Activated naive CD4-positive, alpha-beta T cell treated with anti-CD3 and anti-CD28 coated beads, Interleukin-2, amount 50 U/mL, for 72 hours (primary cell): ENCODE measurements around the gene PPP1R15A. TPM values are rescaled to one million over a fixed set of nuclear protein-coding genes. Genes with fewer than 3 reads are reported as not detected.
A peak's percentile ranks its signal among the peaks of the same experiment; 100 is the strongest.
"Not testable (repeated sequence)": the region's sequence is repeated elsewhere in the genome, so short reads cannot be mapped to it uniquely, and the experiment has no call there.

Experiments used
- ATAC-seq, 2 donors: fragments of 150-1000 bp; cut with Tn5 transposase; 2 replicates each; pipeline ENCODE4 v1.10.0; 2021; ENCODE audit warnings: mild to moderate bottlenecking in 2 of 2, moderate library complexity in 2 of 2
- DNase-seq, 2 donors: peaks; one replicate each; pipeline ENCODE4 v3.0.0; 2021 to 2022; ENCODE audit warnings: low spot score in 2 of 2
- H3K27ac Mint-ChIP-seq, 2 donors: one replicate each; pipeline ENCODE4 v1.8.0; 2022; ENCODE audit warnings: mild to moderate bottlenecking in 2 of 2, mixed read lengths in 2 of 2
- H3K36me3 Mint-ChIP-seq, 2 donors: one replicate each; pipeline ENCODE4 v1.8.0; 2022; ENCODE audit warnings: mixed read lengths in 2 of 2
- H3K9me3 Mint-ChIP-seq, 2 donors: one replicate each; pipeline ENCODE4 v1.8.0; 2022; ENCODE audit warnings: mixed read lengths in 2 of 2
- total RNA-seq, 2 donors: library from RNA; stranded (reverse); gene quantifications; one replicate each; pipeline ENCODE4 v1.2.3, GENCODE V29; 2022

The PPP1R15A gene
- total RNA-seq, 2 donors from 2014 or later: 93.1 to 133 TPM

- ATAC-seq (peak in 1 of 2 donors; percentile 51), DNase-seq (peak in 1 of 2 donors; percentile 76)
- Mint-ChIP-seq H3K36me3 (peaks cover 10% of the 10 kb centered on the region in 2 donors), H3K27ac (peak overlapping the region in 1 of 2 donors; percentile 66), H3K9me3 (no peaks in the 10 kb centered on the region)
Measured at GRCh38 chr19:48896191-48896720, 24.0 kb downstream of the PPP1R15A start.

DNA sequence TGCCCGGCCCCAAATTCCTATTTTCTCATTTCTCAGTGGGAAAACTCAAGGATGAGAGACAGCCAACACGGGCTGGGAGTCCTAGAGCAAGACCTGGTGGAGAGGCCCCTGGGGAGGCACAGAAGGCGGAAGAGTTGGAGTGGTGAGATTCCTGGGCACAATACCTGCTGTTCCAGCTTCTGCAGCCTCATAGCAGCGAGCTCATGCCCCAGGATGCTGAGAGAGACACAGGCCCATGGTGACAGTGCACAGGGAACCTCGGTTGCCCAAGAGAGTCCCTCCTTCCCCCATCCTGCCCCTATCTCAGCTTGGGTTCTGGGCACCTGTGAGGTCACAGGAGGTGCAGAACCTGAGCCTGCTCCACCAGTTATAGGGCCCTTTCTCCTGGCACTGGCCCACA is 25.0 kb downstream of the PPP1R15A start:
- no peaks in the 10 kb centered on the region for H3K9me3 Mint-ChIP-seq
- no peak for ATAC-seq
- no peak for DNase-seq
- H3K27ac Mint-ChIP-seq: peak overlapping the region in 1 of 2 donors; percentile 66
- H3K36me3 Mint-ChIP-seq: peaks cover 10 to 15% of the 10 kb centered on the region in 2 donors

DNA sequence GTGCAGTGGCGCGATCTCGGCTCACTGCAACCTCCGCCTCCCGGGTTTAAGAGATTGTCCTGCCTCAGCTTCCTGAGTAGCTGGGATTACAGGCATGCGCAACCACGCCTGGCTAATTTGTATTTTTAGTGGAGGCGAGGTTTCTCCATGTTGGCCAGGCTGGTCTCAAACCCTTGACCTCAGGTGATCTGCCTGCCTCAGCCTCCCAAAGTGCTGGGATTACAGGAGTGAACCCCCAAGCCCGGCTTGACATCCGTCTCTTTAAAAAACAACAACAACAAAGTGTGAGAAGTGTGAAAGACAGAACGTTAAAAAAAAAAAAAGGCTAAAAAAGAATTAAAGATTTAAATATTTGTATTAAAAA is 27.1 kb downstream of the PPP1R15A start:
- not testable (repeated sequence) for DNase-seq, ATAC-seq
- peak overlapping the region; percentile 96 to 97 for H3K27ac Mint-ChIP-seq

DNA sequence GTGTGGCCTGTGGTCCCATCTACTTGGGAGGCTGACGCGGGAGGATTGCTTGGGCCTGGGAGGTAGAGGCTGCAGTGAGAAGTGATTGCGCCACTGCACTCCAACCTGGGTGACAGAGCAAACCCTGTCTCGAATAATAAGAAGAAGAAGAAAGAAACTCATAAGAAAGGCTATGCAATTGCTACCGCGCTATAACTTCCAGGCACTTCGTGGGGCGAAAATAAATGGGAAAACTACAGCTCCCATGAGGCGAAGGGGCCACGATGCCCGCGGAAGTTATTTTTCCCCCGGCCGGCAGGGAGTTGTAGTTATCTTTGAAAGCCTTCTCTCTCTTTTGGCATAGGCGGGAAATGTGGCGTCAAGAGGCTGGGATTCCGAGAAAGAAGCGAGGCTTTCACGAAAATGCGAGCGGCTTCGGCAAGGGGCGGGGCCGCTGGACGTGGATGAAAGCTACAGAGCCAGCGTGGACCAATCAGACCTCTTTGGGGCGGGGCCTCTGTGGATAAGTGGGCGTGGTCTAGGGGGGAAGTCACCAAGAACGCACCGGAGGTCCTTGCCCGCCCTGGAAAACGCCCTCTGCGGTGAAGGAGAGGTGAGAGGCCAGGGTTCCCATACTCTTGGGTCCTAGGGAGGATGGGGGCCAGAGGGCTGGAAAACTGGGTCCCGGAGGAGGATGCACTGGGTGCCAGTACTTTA is 27.7 kb downstream of the PPP1R15A start, which contains the start of gene NUCB1:
TSS of gene NUCB1 (plus strand) at position 532 of the 696 bp plus-strand sequence. CDS start 485 bp downstream, outside the sequence.
- peak within 1 kb of the TSS; percentile 97 to 99 for H3K27ac Mint-ChIP-seq

More for the DNA sequence above, 27.1 kb downstream of the PPP1R15A start:
- not testable (repeated sequence) for H3K9me3 Mint-ChIP-seq
- peaks cover 10 to 21% of the 10 kb centered on the region in 2 donors for H3K36me3 Mint-ChIP-seq

DNA sequence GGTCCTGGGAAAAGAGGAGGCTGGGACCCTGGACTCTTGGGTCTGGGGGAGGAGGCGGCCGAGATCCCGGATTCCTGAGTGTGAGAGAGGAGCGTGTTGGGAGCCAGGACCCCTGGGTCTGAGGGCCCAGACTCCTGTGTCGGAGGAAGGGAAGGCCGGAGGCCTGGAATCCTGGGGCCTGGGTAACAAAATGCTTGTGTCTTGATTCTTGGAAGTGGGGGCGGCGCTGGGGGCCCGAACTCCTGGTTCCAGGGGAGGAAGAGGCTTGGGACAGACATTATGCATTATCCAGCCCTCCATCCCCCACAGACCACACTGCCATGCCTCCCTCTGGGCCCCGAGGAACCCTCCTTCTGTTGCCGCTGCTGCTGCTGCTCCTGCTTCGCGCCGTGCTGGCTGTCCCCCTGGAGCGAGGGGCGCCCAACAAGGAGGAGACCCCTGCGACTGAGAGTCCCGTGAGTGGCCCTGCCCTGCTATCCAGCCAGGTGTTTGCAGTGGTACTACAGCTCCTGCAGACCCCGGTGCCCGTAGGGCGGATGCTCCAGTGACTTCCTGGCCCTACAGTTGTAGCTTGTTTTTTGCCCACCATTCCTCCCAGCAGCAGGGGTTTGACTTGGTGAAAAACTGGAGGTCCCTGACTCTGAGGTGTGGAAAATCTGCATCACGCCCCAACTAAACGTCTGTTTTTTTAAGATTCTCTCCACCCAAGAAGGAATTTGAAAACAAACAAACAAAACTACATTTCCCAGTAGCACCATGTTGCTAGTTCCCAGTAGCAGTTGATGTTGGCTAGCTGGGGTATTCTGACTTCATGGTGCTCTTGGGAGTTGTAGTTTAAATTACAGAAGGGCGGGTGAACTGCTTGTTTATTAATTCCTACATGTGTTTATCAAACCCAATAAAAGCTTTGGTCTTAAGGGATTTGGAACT is 28.5 kb downstream of the PPP1R15A start:
- Mint-ChIP-seq H3K36me3 (peaks cover 16 to 21% of the 10 kb centered on the region in 2 donors), H3K9me3 (peaks cover 0 to 4% of the 10 kb centered on the region in 2 donors), H3K27ac (peak overlapping the region; percentile 97 to 99)
- ATAC-seq (no peak), DNase-seq (no peak)

More for the DNA sequence above, 27.7 kb downstream of the PPP1R15A start, which contains the start of gene NUCB1:
- DNase-seq: peak; percentile 99 to 100
- Mint-ChIP-seq H3K36me3 (peaks cover 15 to 21% of the 10 kb centered on the region in 2 donors), H3K9me3 (peaks cover 0 to 4% of the 10 kb centered on the region in 2 donors)
- peak; percentile 94 to 97 for ATAC-seq

DNA sequence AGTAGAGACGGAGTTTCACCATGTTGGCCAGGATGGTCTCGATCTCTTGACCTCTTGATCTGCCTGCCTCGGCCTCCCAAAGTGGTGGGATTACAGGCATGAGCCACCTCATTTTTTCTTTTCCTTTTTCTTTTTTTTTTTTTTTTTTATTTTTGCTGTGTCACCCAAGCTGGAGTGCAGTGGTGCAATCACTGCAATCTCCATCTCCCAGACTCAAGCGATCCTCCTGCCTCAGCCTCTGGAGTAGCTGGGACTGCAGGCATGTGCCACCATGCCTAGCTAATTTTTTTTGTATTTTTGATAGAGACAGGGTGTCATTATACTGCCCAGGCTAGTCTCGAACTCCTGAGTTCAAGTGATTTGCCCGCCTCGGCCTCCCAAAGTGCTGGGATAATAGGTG is 30.1 kb downstream of the PPP1R15A start:
- ATAC-seq, DNase-seq, H3K9me3 Mint-ChIP-seq: not testable (repeated sequence)
- Mint-ChIP-seq H3K27ac (peak overlapping the region; percentile 86 to 97), H3K36me3 (peaks cover 16 to 33% of the 10 kb centered on the region in 2 donors)

DNA sequence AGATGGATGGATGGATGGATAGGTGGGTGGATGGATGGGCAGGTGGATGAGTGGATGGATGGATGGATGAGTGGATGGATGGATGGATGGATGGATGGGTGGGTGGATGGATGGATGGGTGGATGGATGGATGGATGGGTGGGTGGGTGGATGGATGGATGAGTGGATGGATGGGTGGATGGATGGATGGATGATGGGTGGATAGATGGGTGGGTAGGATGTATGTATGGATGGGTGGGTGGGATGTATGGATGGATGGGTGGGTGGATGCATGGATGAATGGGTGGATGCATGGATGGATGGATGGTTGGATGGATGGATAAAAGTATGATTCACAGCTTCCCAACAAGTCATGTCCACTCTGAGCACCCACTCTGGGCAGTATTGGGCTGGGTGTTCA is 31.6 kb downstream of the PPP1R15A start:
- not testable (repeated sequence) for DNase-seq, H3K9me3 Mint-ChIP-seq, ATAC-seq, H3K27ac Mint-ChIP-seq
- H3K36me3 Mint-ChIP-seq: peaks cover 16 to 38% of the 10 kb centered on the region in 2 donors

DNA sequence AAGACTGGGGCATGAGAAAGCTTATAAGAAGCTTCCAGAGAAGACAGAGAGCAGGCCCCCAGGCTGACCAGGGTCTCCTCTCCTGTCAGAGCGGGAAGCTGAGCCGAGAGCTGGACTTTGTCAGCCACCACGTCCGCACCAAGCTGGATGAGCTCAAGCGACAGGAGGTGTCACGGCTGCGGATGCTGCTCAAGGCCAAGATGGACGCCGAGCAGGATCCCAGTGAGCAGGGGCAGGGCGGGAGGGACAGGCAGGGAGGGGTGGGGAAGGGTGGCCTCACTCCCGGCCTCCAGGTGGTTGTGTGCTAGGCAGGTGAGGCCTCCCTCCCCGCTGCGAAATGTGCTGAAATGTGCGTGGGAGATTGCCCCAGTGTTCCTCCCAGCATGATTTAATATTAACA is 33.4 kb downstream of the PPP1R15A start:
- ATAC-seq (no peak), DNase-seq (no peak)
- Mint-ChIP-seq H3K27ac (no peak overlapping the region), H3K36me3 (peaks cover 9 to 32% of the 10 kb centered on the region in 2 donors), H3K9me3 (peaks cover 0 to 4% of the 10 kb centered on the region in 2 donors)

- ATAC-seq: no peak
- H3K9me3 Mint-ChIP-seq: peaks cover 0 to 4% of the 10 kb centered on the region in 2 donors
- no peak overlapping the region for H3K27ac Mint-ChIP-seq
- H3K36me3 Mint-ChIP-seq: peaks cover 6 to 28% of the 10 kb centered on the region in 2 donors
- no peak for DNase-seq
Measured at GRCh38 chr19:48906324-48906723, 34.1 kb downstream of the PPP1R15A start.

- H3K36me3 Mint-ChIP-seq: peaks cover 6 to 25% of the 10 kb centered on the region in 2 donors
- H3K9me3 Mint-ChIP-seq: peaks cover 0 to under 1% of the 10 kb centered on the region in 2 donors
- no peak for DNase-seq
- H3K27ac Mint-ChIP-seq: peak overlapping the region in 1 of 2 donors; percentile 30
- ATAC-seq: no peak
Measured at GRCh38 chr19:48907671-48908070, 35.5 kb downstream of the PPP1R15A start.

DNA sequence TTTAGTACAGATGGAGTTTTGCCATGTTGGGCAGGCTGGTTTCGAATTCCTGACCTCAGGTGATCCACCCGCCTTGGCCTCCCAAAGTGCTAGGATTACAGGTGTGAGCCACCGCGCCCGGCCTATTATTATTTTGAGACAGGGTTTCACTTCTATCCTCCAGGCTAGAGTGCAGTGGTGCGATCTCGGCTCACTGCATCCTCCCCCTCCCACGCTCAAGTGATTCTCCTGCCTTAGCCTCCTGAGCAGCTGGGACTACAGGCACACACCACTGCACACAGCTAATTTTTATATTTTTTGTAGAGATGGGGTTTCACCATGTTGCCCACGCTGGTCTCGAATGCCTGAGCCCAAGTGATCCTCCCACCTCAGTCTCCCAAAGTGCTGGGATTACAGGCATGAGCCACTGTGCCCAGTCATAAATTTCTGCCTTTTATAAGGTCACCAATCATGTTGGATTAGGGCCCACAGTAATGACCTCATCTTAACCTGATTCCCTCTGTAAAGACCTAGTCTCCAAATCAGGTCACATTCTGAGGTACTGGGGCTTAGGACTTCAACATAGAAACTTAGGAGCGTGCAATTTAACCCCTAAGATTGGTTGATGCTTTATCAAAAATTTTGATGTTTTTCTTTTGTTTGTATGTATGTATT is 37.3 kb downstream of the PPP1R15A start:
- peaks cover 10 to 37% of the 10 kb centered on the region in 2 donors for H3K36me3 Mint-ChIP-seq
- not testable (repeated sequence) for DNase-seq, H3K27ac Mint-ChIP-seq, H3K9me3 Mint-ChIP-seq, ATAC-seq

DNA sequence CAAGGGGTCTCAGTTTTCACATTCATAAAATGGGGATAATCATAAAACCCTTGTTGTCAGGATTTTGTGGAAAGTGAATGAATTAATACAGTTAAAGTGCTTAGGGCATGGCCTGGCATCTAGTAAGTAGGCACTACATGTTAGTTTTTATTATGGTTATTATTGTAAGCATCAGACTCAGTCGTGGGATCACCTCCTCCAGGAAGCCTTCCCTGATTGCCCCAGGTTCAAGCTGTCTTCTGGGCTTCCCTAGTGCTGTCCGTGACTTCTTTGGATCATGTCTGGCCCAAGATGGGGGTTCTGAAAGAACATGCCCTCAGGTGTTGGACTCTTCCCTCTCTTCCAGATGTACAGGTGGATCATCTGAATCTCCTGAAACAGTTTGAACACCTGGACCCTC is 38.6 kb downstream of the PPP1R15A start:
- Mint-ChIP-seq H3K9me3 (no peaks in the 10 kb centered on the region), H3K36me3 (peaks cover 6 to 37% of the 10 kb centered on the region in 2 donors), H3K27ac (no peak overlapping the region)
- ATAC-seq: no peak
- no peak for DNase-seq

GRCh38 chr19:48913114-48913889 is 41.1 kb downstream of the PPP1R15A start:
- peaks cover 6 to 21% of the 10 kb centered on the region in 2 donors for H3K36me3 Mint-ChIP-seq
- ATAC-seq (peak; percentile 18 to 77), DNase-seq (peak in 1 of 2 donors; percentile 30)
- peak overlapping the region in 1 of 2 donors; percentile 14 for H3K27ac Mint-ChIP-seq
- no peaks in the 10 kb centered on the region for H3K9me3 Mint-ChIP-seq

- ATAC-seq (no peak), DNase-seq (no peak)
- Mint-ChIP-seq H3K9me3 (no peaks in the 10 kb centered on the region), H3K27ac (peak overlapping the region in 1 of 2 donors; percentile 77), H3K36me3 (peaks cover 6 to 27% of the 10 kb centered on the region in 2 donors)
Measured at GRCh38 chr19:48914181-48914580, 42.0 kb downstream of the PPP1R15A start.

DNA sequence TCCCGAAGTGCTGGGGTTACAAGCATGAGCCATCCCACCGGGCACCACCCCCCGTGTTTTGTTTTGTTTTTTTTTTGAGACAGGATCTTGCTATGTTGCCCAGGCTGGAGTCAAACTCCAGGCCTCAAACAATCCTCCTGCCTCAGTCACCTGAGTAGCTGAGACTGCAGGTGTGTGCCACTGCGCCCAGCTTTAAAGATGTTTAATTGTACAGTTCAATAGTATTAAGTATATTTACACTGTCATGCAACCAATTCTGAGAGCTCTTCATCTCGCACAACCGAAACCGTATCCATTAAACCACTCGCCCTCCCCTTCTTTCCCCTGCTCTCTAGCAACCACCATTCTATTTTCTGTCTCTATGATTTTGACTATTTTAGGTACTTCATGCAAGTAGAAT is 43.5 kb downstream of the PPP1R15A start:
- DNase-seq (no peak), ATAC-seq (no peak)
- H3K9me3 Mint-ChIP-seq: no peaks in the 10 kb centered on the region
- peak overlapping the region in 1 of 2 donors; percentile 0 for H3K27ac Mint-ChIP-seq
- peaks cover 6 to 27% of the 10 kb centered on the region in 2 donors for H3K36me3 Mint-ChIP-seq
